Measurements from ENCODE around the gene POLR3E.

- TF ChIP-seq SIN3A (IDR thresholded peaks at IDR 0.05; ENCODE audit: low read depth) (no peak), POLR2A (IDR thresholded peaks at IDR 0.05; ENCODE audit: borderline replicate concordance, extremely low read depth, insufficient read depth, insufficient read length) (no peak), REST (IDR thresholded peaks at IDR 0.05; ENCODE audit: low read depth) (no peak), EZH2phosphoT487 (IDR thresholded peaks at IDR 0.05; ENCODE audit: borderline replicate concordance) (no peak), RAD21 (IDR thresholded peaks at IDR 0.05; ENCODE audit: low read depth) (no peak), CBX3 (IDR thresholded peaks at IDR 0.05; ENCODE audit: low read depth) (no peak), JUND (IDR thresholded peaks at IDR 0.05) (no peak), YY1 (IDR thresholded peaks at IDR 0.05; ENCODE audit: extremely low read depth, insufficient replicate concordance, low read depth, low read length) (no peak), TCF7L2 (IDR thresholded peaks at IDR 0.05; ENCODE audit: borderline replicate concordance, extremely low read depth, insufficient read depth, insufficient read length) (no peak), EGR1 (IDR thresholded peaks at IDR 0.05; ENCODE audit: low read depth) (no peak), POLR2AphosphoS5 (IDR thresholded peaks at IDR 0.05; ENCODE audit: low read depth, low read length) (no peak), EZH2 (IDR thresholded peaks at IDR 0.05) (no peak)
- TF ChIP-seq, protein P1, sequence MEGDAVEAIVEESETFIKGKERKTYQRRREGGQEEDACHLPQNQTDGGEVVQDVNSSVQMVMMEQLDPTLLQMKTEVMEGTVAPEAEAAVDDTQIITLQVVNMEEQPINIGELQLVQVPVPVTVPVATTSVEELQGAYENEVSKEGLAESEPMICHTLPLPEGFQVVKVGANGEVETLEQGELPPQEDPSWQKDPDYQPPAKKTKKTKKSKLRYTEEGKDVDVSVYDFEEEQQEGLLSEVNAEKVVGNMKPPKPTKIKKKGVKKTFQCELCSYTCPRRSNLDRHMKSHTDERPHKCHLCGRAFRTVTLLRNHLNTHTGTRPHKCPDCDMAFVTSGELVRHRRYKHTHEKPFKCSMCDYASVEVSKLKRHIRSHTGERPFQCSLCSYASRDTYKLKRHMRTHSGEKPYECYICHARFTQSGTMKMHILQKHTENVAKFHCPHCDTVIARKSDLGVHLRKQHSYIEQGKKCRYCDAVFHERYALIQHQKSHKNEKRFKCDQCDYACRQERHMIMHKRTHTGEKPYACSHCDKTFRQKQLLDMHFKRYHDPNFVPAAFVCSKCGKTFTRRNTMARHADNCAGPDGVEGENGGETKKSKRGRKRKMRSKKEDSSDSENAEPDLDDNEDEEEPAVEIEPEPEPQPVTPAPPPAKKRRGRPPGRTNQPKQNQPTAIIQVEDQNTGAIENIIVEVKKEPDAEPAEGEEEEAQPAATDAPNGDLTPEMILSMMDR (IDR thresholded peaks at IDR 0.05 in 2 of 3, conservative IDR thresholded peaks at IDR 0.05 in 1 of 3; ENCODE audit: borderline replicate concordance in 1 of 3, insufficient read depth in 1 of 3, low read depth in 2 of 3, low read length in 2 of 3): no peak
- TF ChIP-seq, protein P2, sequence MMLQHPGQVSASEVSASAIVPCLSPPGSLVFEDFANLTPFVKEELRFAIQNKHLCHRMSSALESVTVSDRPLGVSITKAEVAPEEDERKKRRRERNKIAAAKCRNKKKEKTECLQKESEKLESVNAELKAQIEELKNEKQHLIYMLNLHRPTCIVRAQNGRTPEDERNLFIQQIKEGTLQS (IDR thresholded peaks at IDR 0.05): no peak
Measured at GRCh38 chr16:22302776-22303363, 5.7 kb downstream of the POLR3E start.
